Muscle of back (tissue), 11 donors: ENCODE results near the gene MMP25. TPM values are rescaled to one million over a fixed set of nuclear protein-coding genes. Genes with fewer than 3 reads are reported as not detected.
A peak's percentile ranks its signal among the peaks of the same experiment; 100 is the strongest.

Experiments
- DNase-seq, 3 donors: peaks; one replicate each; pipeline versions ENCODE4 v3.0.0 to v3.0.0-alpha.2; 2013
- polyA plus RNA-seq, 10 donors: library from polyadenylated mRNA; unstranded; fragments of 120-200 nt; gene quantifications; one replicate each; pipeline ENCODE4 v1.2.1, GENCODE V29; 2013; ENCODE audit not compliant: insufficient read length in 10 of 10

Gene MMP25
- polyA plus RNA-seq, 10 donors = 1.1 to 3.0 (median 1.8) TPM

DNA sequence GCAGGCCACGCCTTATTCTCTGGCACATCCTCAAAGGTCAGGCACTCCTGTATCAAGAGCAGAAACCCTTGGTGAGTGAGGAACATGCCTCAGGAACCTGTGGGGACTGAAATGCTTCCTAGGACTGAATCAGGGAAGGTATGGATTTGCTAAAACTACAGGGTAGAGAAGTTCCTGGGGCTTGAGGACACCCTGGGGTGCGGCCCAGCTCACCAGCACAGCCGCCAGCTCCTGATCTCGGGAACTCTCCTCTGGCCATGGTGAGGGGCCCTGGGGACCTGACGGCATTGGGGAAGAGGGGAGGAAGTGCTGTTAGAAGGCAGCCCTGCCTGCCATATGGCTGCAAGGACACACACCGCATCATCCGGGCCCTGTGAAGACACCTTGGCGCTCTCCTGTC lies 45.2 kb downstream of the MMP25 start:
- DNase-seq = no peak

DNA sequence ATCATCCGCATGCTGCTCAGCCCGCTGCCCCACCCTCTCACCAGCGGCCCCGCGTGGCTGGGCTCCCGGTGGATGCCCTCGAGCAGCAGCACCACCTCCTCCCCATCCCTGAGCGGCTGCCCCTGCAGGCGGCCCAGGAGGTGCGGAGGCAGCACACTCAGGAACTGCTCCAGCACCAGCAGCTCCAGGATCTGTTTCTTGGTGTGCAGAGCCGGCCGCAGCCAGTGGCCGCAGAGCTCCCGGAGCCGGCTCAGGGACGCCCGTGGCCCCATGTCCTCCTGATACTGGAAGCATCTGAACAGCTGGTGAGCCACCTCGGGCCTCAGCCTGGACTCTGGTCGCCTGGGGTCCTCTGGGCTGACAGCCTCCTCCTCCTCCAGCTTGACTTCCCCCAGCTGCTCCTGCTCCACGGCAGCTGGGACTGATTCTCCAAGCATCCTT lies 46.2 kb downstream of the MMP25 start:
- DNase-seq = peak in 1 of 3 donors; percentile 35

DNA sequence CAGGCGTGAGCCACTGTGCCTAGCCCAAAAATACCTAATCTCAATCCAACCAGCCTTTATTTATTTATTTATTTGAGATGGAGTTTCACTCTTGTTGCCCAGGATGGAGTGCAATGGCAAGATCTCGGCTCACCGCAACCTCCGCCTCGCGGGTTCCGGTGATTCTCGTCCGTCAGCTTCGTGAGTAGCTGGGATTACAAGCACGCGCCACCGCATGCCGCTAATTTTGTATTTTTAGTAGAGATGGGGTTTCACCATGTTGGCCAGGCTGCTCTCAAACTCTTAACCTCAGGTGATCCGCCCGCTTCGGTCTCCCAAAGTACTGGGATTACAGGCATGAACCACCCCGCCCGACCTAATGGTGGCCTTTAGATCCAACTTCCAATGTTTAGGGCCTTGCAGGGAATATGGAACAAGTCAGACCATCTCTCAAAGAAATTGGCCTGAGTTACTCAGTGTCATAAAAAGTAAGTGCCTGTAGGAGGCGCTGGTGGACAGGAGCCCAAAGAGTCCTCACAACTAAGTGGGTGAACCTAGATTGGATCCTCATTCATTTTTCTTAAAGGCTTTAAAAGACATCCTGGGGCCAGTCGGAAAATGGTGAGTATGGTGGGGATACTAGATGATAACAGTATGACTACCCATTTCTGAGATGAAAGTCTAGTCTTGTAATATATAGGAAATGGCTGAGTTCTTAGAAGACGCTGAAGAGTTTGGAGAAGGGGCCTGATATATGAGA lies 48.1 kb downstream of the MMP25 start:
- DNase-seq = no peak

DNA sequence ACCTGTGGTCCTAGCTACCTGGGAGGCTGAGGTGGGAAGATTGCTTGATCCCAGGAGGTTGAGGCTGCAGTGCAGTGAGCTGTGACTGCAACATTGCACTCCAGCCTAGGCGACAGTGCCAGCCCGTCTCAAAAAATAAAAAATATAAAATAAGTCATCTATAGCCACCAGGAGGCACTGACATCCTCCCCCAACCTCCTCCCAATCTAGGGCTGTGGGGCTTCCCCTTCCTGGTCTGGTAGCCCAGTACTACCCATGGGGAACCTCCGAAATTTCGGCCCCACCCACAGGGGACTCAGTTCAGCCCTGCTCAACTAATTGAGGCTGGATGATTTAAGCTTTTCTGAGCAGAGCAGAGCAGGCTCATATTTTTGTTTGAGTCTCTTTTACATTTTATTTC lies 49.5 kb downstream of the MMP25 start:
- DNase-seq = peak in 1 of 3 donors; percentile 33

DNA sequence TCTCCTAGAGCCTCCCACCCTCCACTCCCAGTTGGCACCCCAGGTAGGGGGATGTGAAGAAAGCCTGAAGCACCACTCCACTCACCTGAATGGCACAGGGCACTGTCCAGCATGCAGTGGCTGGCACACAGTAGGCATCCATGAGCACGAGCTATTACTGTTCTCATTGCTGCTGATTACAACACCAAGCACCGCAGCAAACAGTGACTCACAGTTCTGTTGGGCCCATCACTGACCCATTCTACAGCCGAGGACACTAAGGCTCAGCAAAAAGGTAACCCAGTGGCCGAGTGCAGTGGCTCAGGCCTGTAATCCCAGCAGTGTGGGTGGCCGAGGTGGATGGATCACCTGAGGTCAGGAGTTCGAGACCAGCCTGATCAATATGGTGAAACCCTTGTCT lies 50.0 kb downstream of the MMP25 start:
- no peak for DNase-seq

DNA sequence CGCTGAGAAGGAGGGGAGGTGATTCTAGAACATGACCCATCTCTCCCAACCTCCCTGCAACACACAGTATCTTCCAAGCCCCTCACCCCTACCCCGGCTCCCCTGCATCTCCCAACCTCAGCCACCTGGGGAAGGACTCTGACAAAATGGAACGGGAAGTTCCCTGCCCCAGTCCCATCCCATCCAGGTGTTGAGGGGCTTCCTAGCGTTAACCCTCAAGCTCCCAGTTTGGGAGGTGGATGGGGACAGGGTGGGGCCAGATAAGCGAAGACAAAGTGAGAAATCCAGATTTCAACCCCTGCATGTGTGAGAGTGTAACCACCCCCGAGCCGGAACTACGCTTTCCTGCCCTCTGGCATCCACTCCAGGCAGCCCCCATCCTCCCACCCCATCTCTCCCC lies 50.9 kb downstream of the MMP25 start:
- DNase-seq = no peak

DNA sequence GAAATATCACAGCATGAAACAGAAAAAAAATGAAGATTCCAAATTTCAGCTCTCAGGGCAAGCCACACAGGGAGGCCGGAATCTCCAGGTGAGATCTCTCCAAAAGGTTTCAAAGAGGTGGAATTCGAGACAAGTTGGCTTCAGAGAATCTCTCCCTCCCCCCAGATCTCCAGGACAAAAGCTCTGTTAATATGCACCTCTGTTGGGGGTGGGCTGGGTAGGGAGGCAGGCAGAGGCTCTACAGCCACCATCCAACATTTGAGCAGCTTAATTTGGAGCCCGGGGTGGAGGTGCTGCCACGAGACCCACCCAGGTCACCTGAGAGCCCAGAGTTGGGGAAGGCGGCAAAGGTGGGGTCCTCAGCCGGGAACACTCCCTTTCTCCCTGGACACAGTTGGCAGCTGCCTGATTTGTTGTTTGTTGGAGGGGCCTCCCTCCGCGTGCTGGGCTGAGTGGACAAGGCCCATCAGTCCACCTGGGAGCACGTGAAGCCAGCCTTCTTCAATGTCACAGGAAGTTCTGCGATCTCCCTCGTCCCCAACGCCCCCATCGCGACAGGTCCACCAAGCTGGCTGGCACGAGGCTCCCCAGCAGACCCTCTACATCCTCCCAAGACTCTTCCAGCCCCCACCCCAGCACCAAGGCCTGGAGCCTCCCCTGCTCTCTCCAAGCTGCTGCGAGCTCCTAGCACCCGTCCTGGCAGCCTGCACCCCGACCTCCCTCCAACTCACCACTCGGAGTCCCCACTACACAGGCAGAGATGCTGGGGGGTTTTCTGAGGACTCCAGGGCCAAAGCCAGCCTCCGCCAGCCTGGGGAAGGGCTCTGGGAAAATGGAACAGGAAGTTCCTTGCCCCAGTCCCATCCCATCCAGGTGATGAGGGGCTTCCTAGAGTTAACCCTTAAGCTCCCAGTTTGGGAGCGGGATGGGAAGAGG lies 52.4 kb downstream of the MMP25 start, which contains the start of gene ZSCAN10:
TSS of gene ZSCAN10 (minus strand) at position 836 of the 936 bp plus-strand sequence. CDS start 6,357 bp downstream, outside the sequence.
- no peak for DNase-seq

DNA sequence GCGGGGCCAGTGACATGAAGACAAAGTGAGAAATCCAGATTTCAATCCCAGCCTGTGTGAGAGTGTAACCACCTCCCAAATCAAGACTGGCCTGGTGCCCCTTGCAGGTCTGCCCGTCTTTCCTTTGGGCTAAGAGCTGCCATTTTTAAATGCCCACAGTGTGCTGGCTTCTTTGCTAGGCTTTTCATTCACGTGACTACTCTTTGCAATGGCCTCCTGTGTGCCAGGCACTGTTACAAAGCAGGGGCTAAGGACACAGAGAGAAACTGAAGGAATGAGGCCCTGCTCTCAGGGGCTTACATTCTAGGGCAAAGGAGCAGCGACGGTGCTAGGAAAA lies 53.0 kb downstream of the MMP25 start:
- no peak for DNase-seq

DNA sequence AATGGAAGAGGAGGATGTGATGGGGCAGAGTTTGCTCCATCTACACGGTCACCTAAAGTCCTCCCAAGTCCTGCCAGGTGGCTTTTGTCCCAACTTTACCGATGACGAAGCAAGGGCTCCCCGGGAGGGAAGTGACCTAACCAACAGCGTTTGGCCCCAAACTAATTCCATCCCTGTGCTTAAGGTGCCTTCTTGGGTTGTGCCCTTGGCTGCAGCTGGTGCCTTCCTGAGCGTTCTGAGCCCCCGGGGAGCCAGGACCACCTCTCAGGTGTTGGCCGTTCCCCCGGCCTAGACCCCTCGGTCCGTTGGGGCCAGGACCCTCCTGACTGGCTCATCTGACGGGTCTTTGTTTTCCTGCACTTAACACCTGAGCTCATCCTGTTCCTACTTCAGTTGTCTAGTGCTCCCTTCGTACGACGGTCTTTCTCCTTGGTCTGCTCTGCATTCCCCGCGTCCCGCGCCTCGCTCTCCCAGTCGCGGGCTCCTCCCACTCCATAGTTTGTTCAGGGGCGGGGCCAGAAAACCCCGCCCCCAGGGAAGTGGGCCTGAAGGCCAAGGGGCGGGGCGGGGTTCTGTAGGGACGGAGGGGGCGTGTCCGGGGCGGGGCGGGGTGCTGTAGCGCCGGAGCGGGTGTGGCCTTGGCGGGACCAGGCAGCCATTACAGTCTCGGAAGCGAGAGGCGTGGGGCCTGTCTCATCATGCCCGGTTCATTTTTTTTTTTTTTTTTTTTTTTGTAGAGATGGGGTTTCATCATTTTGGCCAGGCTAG lies 53.6 kb downstream of the MMP25 start:
- peak; percentile 83 to 87 (median 83) for DNase-seq

DNA sequence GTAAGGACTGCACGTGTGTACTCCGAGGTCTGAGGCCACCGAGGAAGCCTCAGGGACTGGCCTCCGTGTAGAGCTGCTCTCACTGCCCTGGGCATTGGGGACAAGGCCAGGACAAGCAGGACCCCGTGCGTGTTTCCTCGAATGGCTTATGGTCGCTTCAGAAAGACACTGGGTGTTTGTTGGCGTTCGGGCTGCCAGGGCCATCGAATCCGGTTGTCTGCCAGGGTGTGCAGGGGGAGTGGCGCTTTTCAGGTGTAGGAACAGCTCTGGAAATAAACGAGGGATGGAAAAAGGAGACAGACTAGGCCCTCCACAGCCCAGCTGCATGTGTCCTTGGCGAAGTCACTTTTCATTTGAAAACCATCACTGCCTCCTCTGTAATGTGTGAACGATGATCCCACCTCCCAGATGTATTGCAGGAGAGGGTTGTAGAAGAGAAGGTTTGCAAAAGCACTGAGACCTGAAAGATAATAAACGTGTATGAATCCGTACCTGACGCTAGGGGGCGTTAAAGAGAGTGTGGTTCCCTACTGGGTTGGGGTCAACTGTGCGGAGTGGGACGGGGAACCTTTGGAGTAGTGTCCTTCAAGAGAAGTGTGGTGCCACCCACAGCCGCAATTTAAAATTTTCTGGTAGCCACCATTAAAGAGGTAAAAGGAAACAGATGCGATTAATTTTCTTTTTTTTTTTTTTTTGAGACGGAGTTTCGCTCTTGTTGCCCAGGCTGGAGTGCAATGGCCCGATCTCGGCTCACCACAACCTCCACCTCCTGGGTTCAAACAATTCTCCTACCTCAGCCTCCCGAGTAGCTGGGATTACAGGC lies 54.9 kb downstream of the MMP25 start:
- DNase-seq = no peak

DNA sequence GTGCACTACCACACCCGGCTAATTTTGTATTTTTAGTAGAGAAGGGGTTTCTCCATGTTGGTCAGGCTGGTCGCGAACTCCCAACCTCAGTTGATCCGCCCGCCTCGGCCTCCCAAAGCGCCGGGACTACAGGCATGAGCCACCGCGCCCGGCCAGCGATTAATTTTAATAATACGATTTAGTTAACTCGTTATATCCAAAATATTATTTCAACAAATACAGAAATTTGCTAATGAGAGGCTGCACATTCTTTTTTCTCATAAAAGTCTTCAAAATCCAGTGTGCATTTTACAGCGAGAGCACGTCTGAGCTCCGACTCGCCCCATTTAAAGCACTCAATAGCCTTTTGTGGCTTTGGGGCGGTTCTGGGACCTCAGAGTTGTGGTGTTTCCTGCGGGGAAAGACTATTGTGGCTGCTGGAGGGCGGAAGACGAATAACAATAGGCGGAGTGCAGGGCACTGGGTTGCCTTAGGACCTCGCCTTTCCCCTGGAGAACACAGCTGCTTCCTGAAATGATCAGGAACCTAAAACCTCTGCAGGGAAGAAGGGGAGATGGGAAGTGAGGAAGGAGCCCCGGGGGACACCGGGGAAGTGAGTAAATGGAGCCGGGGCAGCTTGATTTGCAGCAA lies 55.6 kb downstream of the MMP25 start:
- DNase-seq = peak in 2 of 3 donors; percentile 42 to 74

DNA sequence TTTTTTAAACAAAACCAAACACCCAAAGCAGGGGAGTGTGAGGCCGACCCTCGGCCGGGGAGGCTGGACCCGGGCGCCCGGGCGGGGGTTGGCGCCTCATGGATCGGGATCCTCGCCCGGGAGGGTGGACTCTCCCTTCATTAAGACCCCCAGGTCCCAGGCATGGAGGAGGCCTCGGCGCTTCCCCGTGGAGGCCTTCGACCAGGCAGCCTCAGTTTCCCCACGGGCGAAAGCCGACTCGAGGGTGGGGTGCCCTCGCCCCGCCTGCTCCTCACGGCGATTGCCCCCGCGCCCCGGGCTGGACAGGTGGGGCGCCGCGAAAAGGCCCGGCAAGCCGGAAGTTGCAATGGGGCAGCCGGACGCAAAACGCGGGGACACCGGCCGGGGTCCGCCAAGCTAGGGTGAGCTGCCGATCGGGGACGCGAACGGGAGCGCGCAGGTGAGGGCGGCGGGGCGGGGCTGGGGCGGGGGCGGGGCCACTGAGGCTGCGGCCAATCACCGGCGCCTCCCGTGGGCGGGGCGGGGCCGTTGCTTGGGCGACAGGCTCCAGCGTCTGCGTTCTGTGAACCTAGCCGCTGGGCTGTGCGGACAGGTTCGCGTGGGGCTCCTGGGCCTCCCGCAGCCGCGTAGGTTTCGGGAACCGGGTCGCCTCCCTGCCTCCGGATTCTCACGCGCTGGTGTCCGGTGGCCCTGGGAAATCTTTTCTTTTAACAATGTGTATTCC lies 60.0 kb downstream of the MMP25 start:
- peak; percentile 86 to 92 (median 89) for DNase-seq

Other genes starting within 250 kb of the MMP25 start
- gene PRSS41, start 248.1 kb upstream of the MMP25 start, polyA plus RNA-seq = not detected
- under 1 TPM in 3 of 10 donors, not detected in 7; 0.24 to 0.53 (median 0.31) TPM for gene PRSS21, start 229.3 kb upstream of the MMP25 start, polyA plus RNA-seq
- gene ZG16B, start 216.3 kb upstream of the MMP25 start, polyA plus RNA-seq = under 1 TPM in 9 of 10 donors, not detected in 1; 0.24 to 0.90 (median 0.56) TPM
- gene PRSS22, start 188.4 kb upstream of the MMP25 start, polyA plus RNA-seq = under 1 TPM in 2 of 10 donors, not detected in 8; 0.83 to 0.94 TPM
- 10 to 100 TPM; 10.4 to 20.2 (median 15.5) TPM for gene FLYWCH2, start 163.3 kb upstream of the MMP25 start, polyA plus RNA-seq
- 10 to 100 TPM; 10.7 to 25.3 (median 17.2) TPM for gene FLYWCH1, start 134.6 kb upstream of the MMP25 start, polyA plus RNA-seq
- gene KREMEN2, start 82.3 kb upstream of the MMP25 start, polyA plus RNA-seq = 10 to 100 TPM in 2 of 10 donors, 1 to 10 TPM in 8; 1.7 to 27.6 (median 5.6) TPM
- gene PAQR4, start 77.2 kb upstream of the MMP25 start, polyA plus RNA-seq = 10 to 100 TPM in 1 of 10 donors, 1 to 10 TPM in 9; 4.9 to 13.2 (median 7.2) TPM
- gene PKMYT1, start 66.1 kb upstream of the MMP25 start, polyA plus RNA-seq = 10 to 100 TPM in 4 of 10 donors, 1 to 10 TPM in 6; 5.8 to 23.0 (median 9.5) TPM
- gene CLDN9, start 33.6 kb upstream of the MMP25 start, polyA plus RNA-seq = 1 to 10 TPM in 7 of 10 donors, under 1 TPM in 3; 0.45 to 2.6 (median 1.3) TPM
- gene CLDN6, start 28.4 kb upstream of the MMP25 start, polyA plus RNA-seq = 1 to 10 TPM in 2 of 10 donors, under 1 TPM in 7, not detected in 1; 0.16 to 6.3 (median 0.31) TPM
- gene TNFRSF12A, start 26.2 kb upstream of the MMP25 start, polyA plus RNA-seq = 10 to 100 TPM; 21.3 to 91.8 (median 36.6) TPM
- gene HCFC1R1, start 22.6 kb upstream of the MMP25 start, polyA plus RNA-seq = 100 to 1,000 TPM in 8 of 10 donors, 10 to 100 TPM in 2; 68.2 to 157 (median 121) TPM
- 10 to 100 TPM; 15.9 to 26.9 (median 19.8) TPM for gene THOC6, start 22.5 kb upstream of the MMP25 start, polyA plus RNA-seq
- under 1 TPM in 6 of 10 donors, not detected in 4; 0.07 to 0.82 (median 0.11) TPM for gene BICDL2, start 9.6 kb upstream of the MMP25 start, polyA plus RNA-seq
- gene IL32, start 19.1 kb downstream of the MMP25 start, polyA plus RNA-seq = 100 to 1,000 TPM in 6 of 10 donors, 10 to 100 TPM in 4; 43.8 to 181 (median 123) TPM
- under 1 TPM in 8 of 10 donors, not detected in 2; 0.13 to 0.53 (median 0.20) TPM for gene ZSCAN10, start 52.7 kb downstream of the MMP25 start, polyA plus RNA-seq
- gene ZNF205, start 66.0 kb downstream of the MMP25 start, polyA plus RNA-seq = 10 to 100 TPM in 7 of 10 donors, 1 to 10 TPM in 3; 7.5 to 14.6 (median 11.7) TPM
- 10 to 100 TPM in 5 of 10 donors, 1 to 10 TPM in 5; 8.1 to 11.6 (median 10.0) TPM for gene ZNF213, start 88.5 kb downstream of the MMP25 start, polyA plus RNA-seq
- not detected for gene OR1F1, start 141.6 kb downstream of the MMP25 start, polyA plus RNA-seq
- 1 to 10 TPM; 5.1 to 9.2 (median 6.7) TPM for gene ZNF200, start 188.6 kb downstream of the MMP25 start, polyA plus RNA-seq
- gene MEFV, start 210.1 kb downstream of the MMP25 start, polyA plus RNA-seq = under 1 TPM; 0.09 to 0.65 (median 0.24) TPM
- gene ZNF263, start 236.9 kb downstream of the MMP25 start, polyA plus RNA-seq = 10 to 100 TPM; 22.9 to 34.2 (median 27.5) TPM